ENCODE results near the gene TMEM185B. TPM values are rescaled to one million over a fixed set of nuclear protein-coding genes. Genes with fewer than 3 reads are reported as not detected.
"Not testable (repeated sequence)": the region's sequence is repeated elsewhere in the genome, so short reads cannot be mapped to it uniquely, and the experiment has no call there.

The TMEM185B gene
- total RNA-seq = 10 to 100 TPM; 20.9 to 21.1 TPM

DNA sequence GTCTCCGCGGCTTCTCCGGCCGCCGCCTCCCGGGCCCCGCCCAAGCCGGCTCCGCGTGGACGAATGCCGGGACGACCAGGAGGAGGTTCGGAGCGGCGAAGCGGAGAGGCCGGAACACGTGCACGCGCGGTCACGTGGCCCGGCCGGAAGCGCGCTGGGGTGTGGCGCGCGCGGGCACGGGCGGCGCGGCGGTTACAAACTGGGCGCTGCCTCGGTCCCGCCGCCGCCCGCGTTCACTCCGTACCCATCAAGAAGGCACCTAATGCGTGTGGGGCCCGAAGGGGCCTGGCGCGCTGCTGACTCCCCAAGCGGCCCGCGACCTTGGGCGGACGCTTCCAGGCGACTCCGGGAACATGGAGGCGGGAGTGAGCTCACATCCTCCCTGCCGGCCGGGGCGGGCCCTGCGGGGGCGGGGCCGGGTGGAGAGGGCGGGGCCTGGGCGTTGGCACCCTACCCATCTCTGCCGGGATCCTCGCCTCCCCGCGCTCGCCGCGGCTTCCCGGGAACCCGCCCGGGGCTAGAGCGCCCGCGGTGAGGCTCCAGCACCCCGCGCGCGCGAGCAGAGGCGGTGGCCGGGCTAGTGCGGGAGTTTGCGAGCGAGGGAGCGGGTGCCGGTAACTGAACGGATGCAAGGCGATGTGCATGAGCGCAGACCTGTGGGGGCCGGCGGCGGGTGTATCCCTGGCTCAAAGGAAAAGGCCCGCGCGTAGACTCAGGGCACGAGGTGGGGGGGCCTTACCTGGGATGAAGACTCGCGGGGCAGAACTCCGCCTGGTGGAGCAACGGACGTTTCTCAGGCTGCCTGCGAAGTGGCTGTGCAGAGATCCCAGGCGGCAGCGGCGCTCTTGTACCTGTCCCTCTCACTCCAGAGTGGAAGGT, at the start of gene TMEM185B:
TMEM185B (minus strand) TSS at position 367 of the 879 bp plus-strand sequence. CDS start 424 bp downstream, outside the sequence.
- ATAC-seq (replicated peaks in 1 of 2) (peak; percentile 90 to 93), DNase-seq (peak; percentile 93 to 96)
- Mint-ChIP-seq H3K27ac (peak within 1 kb of the TSS; percentile 92), H3K27me3 (ENCODE audit: low read depth) (no peaks in the 10 kb centered on the region), H3K4me3 (peak within 1 kb of the TSS; percentile 80 to 84), H3K4me1 (ENCODE audit: low read depth) (peaks cover 57% of the 10 kb centered on the region), H3K9me3 (peaks cover 0 to 3% of the 10 kb centered on the region in 2 donors), H3K36me3 (ENCODE audit: insufficient read depth in 2 of 2) (peaks cover 12 to 19% of the 10 kb centered on the region in 2 donors)

- no peak for ATAC-seq (replicated peaks in 1 of 2)
- peaks cover 21% of the 10 kb centered on the region for H3K4me1 Mint-ChIP-seq (ENCODE audit: low read depth)
- no peak overlapping the region for H3K4me3 Mint-ChIP-seq
Observed at GRCh38 chr2:120271711-120272379, 48.6 kb upstream of the TMEM185B start.

DNA sequence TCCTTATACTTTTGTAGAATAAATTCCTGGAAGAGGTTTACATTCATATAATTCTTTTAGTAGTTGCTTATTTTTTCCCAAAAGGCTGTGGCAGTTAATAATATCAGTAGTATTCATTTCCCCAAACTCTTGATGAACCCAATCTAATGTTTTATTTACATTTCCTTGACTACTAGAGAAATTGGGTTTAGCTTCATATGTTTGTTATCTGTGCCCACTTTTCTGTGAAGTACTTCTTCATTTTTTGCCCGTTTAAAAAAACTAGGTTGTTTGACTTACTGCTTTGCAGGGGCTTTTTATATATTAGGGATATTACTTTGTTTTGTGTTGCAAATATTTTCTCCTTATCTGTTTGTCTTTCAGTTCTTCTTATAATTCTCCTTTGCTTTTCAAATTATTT, 46.6 kb upstream of the TMEM185B start:
- no peaks in the 10 kb centered on the region for H3K9me3 Mint-ChIP-seq
- DNase-seq (no peak), ATAC-seq (replicated peaks in 1 of 2) (no peak)
- H3K27ac Mint-ChIP-seq = no peak overlapping the region
- H3K36me3 Mint-ChIP-seq (ENCODE audit: insufficient read depth in 2 of 2) = peaks cover 4 to 11% of the 10 kb centered on the region in 2 donors
- no peaks in the 10 kb centered on the region for H3K27me3 Mint-ChIP-seq (ENCODE audit: low read depth)
- H3K4me3 Mint-ChIP-seq = no peak overlapping the region
- peaks cover 35% of the 10 kb centered on the region for H3K4me1 Mint-ChIP-seq (ENCODE audit: low read depth)

More at GRCh38 chr2:120271711-120272379, 48.6 kb upstream of the TMEM185B start:
- H3K9me3 Mint-ChIP-seq = peaks cover 0 to 3% of the 10 kb centered on the region in 2 donors
- no peaks in the 10 kb centered on the region for H3K27me3 Mint-ChIP-seq (ENCODE audit: low read depth)
- no peak for DNase-seq
- no peak overlapping the region for H3K27ac Mint-ChIP-seq
- H3K36me3 Mint-ChIP-seq (ENCODE audit: insufficient read depth in 2 of 2) = peaks cover 4 to 16% of the 10 kb centered on the region in 2 donors

DNA sequence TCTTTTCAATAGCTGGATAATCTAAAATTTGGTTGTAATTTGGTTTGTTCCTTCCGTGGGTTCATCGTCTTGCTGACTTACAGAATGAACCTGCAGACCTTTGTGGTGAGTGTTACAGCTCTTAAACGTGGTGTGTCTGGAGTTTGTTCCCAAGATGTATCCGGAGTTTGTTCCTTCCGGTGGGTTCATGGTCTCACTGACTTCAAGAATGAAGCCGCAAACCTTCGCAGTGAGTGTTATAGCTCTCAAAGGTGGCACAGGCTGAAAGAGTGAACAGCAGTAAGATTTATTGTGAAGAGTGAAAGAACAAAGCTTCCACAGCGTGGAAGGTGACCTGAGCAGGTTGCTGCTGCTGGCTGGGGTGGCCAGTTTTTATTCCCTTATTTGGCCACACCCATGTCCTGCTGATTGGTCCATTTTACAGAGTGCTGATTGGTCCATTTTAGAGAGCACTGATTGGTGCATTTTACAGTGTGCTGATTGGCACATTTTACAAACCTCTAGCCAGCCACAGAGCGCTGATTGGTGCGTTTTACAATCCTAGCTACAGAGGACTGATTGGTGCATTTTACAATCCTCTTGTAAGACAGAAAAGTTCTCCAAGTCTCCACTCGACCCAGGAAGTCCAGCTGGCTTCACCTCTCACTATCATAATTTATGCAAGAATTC, 46.0 kb upstream of the TMEM185B start:
- Mint-ChIP-seq H3K4me1 (ENCODE audit: low read depth) (peaks cover 39% of the 10 kb centered on the region), H3K27me3 (ENCODE audit: low read depth) (no peaks in the 10 kb centered on the region), H3K36me3 (ENCODE audit: insufficient read depth in 2 of 2) (peaks cover 5 to 11% of the 10 kb centered on the region in 2 donors), H3K4me3 (no peak overlapping the region), H3K9me3 (no peaks in the 10 kb centered on the region), H3K27ac (no peak overlapping the region)
- ATAC-seq (replicated peaks in 1 of 2) = no peak
- DNase-seq = no peak

DNA sequence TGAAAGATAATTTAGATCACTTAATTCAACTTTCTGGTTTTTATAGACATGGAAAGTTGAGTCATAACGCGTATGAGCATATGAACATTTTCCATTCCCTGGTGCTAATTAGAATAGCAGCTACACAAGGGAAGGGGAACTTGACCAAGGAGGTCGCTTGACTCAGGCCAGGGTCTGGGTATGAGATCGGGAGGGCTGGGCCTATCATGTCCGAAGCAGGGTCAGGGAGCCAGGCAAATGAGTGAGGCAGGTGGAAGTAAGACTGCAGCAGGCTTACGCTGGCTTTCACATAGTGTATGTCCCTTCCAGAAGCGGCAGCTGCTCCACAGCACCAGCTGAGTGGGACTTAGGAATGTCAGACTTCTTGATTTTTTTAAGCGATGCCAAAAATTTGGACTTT, 44.1 kb upstream of the TMEM185B start:
- ATAC-seq (replicated peaks in 1 of 2) (no peak), DNase-seq (no peak)
- Mint-ChIP-seq H3K27ac (peak overlapping the region; percentile 55), H3K4me3 (peak overlapping the region in 1 of 2 donors; percentile 37), H3K9me3 (no peaks in the 10 kb centered on the region), H3K27me3 (ENCODE audit: low read depth) (no peaks in the 10 kb centered on the region), H3K4me1 (ENCODE audit: low read depth) (peaks cover 39% of the 10 kb centered on the region), H3K36me3 (ENCODE audit: insufficient read depth in 2 of 2) (peaks cover 5 to 11% of the 10 kb centered on the region in 2 donors)

GRCh38 chr2:120265006-120265405, 41.8 kb upstream of the TMEM185B start:
- H3K4me1 Mint-ChIP-seq (ENCODE audit: low read depth) = peaks cover 36% of the 10 kb centered on the region
- peaks cover 7 to 11% of the 10 kb centered on the region in 2 donors for H3K36me3 Mint-ChIP-seq (ENCODE audit: insufficient read depth in 2 of 2)
- peak overlapping the region in 1 of 2 donors; percentile 15 for H3K4me3 Mint-ChIP-seq
- no peaks in the 10 kb centered on the region for H3K27me3 Mint-ChIP-seq (ENCODE audit: low read depth)
- ATAC-seq (replicated peaks in 1 of 2) (no peak), DNase-seq (no peak)
- H3K9me3 Mint-ChIP-seq = peaks cover 0 to 6% of the 10 kb centered on the region in 2 donors
- H3K27ac Mint-ChIP-seq = peak overlapping the region; percentile 36

DNA sequence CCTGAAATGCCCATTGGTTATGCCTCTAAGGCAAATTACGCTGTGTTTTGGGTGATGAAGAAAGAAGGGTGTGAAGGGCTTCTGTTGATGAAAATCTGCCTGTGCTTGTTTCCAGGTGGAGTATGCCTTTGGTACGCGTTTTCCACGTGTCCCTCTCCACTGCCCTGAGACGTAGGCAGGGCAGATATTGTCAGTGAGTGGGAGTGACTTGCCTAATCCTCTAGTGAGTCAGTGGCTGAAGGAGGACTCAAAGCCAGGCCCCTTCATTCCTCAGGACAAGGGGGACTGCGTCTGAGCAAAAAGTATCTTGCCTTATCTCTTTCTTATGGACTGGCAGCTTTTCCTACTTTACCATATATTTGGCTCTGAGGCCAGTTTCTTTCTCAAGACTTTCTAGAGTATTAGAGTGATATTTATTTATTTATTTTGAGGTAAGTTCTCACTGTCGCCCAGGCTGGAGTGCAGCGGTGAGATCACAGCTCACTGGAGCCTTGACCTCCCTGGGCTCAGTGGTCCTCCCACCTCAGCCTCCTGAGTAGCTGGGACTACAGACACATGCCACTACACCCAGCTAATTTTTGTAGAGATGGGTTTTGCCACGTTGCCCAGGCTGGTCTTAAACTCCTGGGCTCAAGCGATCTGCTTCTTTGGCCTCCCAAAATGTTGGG, 39.7 kb upstream of the TMEM185B start:
- Mint-ChIP-seq H3K36me3 (ENCODE audit: insufficient read depth in 2 of 2) (peaks cover 12 to 16% of the 10 kb centered on the region in 2 donors), H3K4me3 (peak overlapping the region in 1 of 2 donors; percentile 11), H3K27ac (no peak overlapping the region), H3K9me3 (peaks cover 0 to 9% of the 10 kb centered on the region in 2 donors), H3K4me1 (ENCODE audit: low read depth) (peaks cover 36% of the 10 kb centered on the region), H3K27me3 (ENCODE audit: low read depth) (no peaks in the 10 kb centered on the region)
- DNase-seq (no peak), ATAC-seq (replicated peaks in 1 of 2) (no peak)

- no peaks in the 10 kb centered on the region for H3K27me3 Mint-ChIP-seq (ENCODE audit: low read depth)
- peaks cover 15 to 19% of the 10 kb centered on the region in 2 donors for H3K36me3 Mint-ChIP-seq (ENCODE audit: insufficient read depth in 2 of 2)
- peaks cover 37% of the 10 kb centered on the region for H3K4me1 Mint-ChIP-seq (ENCODE audit: low read depth)
- H3K9me3 Mint-ChIP-seq = peaks cover 0 to 9% of the 10 kb centered on the region in 2 donors
- peak; percentile 9 to 17 for ATAC-seq (replicated peaks in 1 of 2)
- no peak overlapping the region for H3K27ac Mint-ChIP-seq
- H3K4me3 Mint-ChIP-seq = no peak overlapping the region
- DNase-seq = no peak
Observed at GRCh38 chr2:120262150-120262549, 39.0 kb upstream of the TMEM185B start.

DNA sequence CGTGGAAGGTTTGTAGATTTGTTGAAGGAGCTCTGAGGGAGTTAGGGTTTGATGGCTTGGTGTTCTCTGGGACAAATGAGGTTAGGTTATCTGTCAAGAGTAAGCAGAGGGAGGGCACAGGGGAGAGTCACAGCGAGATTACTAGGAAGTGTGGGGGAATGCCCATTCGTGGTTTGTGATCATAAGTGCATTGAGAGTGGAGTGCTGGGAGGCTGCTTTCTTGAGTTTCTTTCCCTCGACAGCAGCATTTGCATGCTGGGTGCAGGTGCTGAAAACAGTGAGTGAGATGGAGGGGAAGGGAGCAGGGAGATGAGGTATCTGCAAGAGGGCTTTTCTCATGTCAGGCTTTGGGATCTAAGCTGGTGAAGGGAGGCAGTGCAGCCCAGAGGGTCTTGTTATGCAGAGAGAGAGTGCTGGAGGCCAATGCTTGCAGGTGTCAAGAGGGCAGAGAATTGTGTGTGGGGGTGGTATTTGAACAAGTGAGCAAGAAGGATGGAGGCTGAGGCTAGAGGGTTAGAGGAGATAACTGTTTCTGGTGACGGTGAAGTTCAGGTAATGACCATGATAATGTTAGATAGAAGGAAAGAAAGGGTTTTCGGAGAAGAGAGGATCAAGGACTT, 38.3 kb upstream of the TMEM185B start:
- H3K4me3 Mint-ChIP-seq = no peak overlapping the region
- peak; percentile 96 to 98 for ATAC-seq (replicated peaks in 1 of 2)

GRCh38 chr2:120260736-120261135, 37.5 kb upstream of the TMEM185B start:
- Mint-ChIP-seq H3K4me3 (no peak overlapping the region), H3K27me3 (ENCODE audit: low read depth) (no peaks in the 10 kb centered on the region), H3K4me1 (ENCODE audit: low read depth) (peaks cover 43% of the 10 kb centered on the region), H3K36me3 (ENCODE audit: insufficient read depth in 2 of 2) (peaks cover 15 to 26% of the 10 kb centered on the region in 2 donors), H3K27ac (no peak overlapping the region), H3K9me3 (peaks cover 0 to 9% of the 10 kb centered on the region in 2 donors)
- ATAC-seq (replicated peaks in 1 of 2) = no peak
- DNase-seq = no peak

More for the DNA sequence above, 38.3 kb upstream of the TMEM185B start:
- peaks cover 37% of the 10 kb centered on the region for H3K4me1 Mint-ChIP-seq (ENCODE audit: low read depth)
- no peak overlapping the region for H3K27ac Mint-ChIP-seq
- H3K27me3 Mint-ChIP-seq (ENCODE audit: low read depth) = no peaks in the 10 kb centered on the region
- peaks cover 0 to 9% of the 10 kb centered on the region in 2 donors for H3K9me3 Mint-ChIP-seq
- peaks cover 15 to 21% of the 10 kb centered on the region in 2 donors for H3K36me3 Mint-ChIP-seq (ENCODE audit: insufficient read depth in 2 of 2)
- DNase-seq = peak; percentile 65 to 70

GRCh38 chr2:120259939-120260338, 36.7 kb upstream of the TMEM185B start:
- not testable (repeated sequence) for H3K27me3 Mint-ChIP-seq (ENCODE audit: low read depth); H3K4me3 Mint-ChIP-seq; ATAC-seq (replicated peaks in 1 of 2); H3K9me3 Mint-ChIP-seq; H3K27ac Mint-ChIP-seq; DNase-seq
- Mint-ChIP-seq H3K4me1 (ENCODE audit: low read depth) (peaks cover 41% of the 10 kb centered on the region), H3K36me3 (ENCODE audit: insufficient read depth in 2 of 2) (peaks cover 15 to 27% of the 10 kb centered on the region in 2 donors)

GRCh38 chr2:120258196-120258595, 35.0 kb upstream of the TMEM185B start:
- H3K4me1 Mint-ChIP-seq (ENCODE audit: low read depth) = peaks cover 53% of the 10 kb centered on the region
- H3K27me3 Mint-ChIP-seq (ENCODE audit: low read depth) = no peaks in the 10 kb centered on the region
- DNase-seq (no peak), ATAC-seq (replicated peaks in 1 of 2) (no peak)
- H3K4me3 Mint-ChIP-seq = peak overlapping the region in 1 of 2 donors; percentile 0
- no peak overlapping the region for H3K27ac Mint-ChIP-seq
- H3K9me3 Mint-ChIP-seq = peaks cover 0 to 9% of the 10 kb centered on the region in 2 donors
- H3K36me3 Mint-ChIP-seq (ENCODE audit: insufficient read depth in 2 of 2) = peaks cover 17 to 27% of the 10 kb centered on the region in 2 donors
